Measurements from ENCODE around the gene HDHD5.
"Not testable (repeated sequence)": the region's sequence is repeated elsewhere in the genome, so short reads cannot be mapped to it uniquely, and the experiment has no call there.

HDHD5 gene

DNA sequence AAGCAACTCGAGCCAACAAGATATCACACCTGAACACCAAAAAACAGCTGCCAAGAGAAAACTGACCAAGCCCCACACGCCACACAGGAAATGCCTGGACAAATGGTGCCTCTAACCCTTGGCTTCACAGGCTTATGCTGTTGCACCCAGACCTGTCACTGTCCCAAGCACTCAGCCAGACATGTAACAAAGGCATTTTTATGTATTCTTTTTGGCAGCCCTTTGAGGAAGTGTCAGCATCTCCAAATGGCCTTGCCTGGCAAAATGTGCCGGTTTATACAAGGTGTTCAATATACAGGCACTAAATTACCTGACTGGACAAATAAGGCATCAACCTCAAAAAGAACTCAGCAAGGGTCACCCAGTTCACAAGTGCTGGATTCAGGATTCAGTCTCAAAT, 6.1 kb downstream of the HDHD5 start:
- no peak for ATAC-seq

DNA sequence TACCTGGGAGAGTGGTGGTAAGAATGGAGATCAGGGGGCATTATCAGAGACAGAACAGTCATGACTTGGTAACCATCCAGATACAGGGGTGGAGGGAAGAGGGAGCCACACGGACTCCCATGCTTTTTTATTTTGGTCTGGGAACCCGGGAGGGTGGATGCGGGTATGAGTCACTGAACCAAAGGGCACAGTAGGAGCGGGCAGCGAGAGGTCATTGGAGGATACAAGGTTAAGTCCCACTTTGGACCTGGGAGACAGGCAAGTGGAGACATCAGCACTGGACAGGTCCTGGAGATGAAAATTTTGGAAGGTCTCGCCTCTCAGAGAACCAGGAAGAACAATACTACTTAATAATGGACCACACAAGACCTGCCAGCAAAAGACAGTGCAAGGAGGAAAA, 6.7 kb downstream of the HDHD5 start:
- no peak for ATAC-seq

DNA sequence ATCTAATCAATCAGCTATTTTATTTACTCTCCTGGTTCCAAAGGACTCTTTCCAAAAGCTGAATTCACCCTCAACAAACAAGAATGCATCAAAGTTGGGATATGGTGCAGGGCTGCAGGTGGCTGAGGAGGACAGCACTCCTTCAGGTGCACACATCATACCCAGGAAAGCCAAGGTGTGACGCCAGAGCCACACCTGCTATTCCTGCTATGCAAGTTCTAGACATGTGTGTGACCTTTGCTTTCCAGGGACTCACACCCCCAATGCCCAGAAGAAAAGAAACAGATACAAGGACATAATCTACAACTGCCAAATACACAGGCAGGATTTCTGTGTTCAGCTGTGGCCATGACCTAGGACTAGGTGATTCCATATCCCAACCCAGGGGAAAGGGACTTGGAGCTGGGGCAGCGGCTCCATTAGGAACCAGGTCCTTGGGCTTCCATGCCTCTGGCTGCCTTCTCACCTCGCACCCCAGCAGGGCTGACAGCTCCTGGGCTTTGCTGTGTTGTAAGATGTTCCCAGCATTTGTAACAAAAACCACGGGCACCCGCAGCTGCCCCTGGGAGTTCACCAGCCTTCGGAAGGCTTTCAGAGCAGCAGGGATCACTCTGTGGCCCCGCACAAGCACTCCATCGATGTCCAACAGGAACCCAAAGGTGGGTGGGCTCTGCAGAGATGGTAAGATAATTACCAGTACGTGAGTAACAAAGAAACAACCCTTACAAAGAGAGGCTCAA, 9.8 kb downstream of the HDHD5 start:
- no peak for ATAC-seq

DNA sequence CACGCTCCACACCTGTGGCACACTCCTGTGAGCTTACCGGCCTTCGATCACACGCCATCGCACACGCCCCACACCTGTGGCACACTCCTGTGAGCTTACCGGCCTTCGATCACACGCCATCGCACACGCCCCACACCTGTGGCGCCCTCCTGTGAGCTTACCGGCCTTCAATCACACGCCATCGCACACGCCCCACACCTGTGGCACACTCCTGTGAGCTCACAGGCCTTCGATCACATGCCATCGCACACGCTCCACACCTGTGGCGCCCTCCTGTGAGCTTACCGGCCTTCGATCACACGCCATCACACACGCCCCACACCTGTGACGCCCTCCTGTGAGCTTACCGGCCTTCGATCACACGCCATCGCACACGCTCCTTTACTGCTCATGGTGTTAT, 11.6 kb downstream of the HDHD5 start:
- not testable (repeated sequence) for ATAC-seq

DNA sequence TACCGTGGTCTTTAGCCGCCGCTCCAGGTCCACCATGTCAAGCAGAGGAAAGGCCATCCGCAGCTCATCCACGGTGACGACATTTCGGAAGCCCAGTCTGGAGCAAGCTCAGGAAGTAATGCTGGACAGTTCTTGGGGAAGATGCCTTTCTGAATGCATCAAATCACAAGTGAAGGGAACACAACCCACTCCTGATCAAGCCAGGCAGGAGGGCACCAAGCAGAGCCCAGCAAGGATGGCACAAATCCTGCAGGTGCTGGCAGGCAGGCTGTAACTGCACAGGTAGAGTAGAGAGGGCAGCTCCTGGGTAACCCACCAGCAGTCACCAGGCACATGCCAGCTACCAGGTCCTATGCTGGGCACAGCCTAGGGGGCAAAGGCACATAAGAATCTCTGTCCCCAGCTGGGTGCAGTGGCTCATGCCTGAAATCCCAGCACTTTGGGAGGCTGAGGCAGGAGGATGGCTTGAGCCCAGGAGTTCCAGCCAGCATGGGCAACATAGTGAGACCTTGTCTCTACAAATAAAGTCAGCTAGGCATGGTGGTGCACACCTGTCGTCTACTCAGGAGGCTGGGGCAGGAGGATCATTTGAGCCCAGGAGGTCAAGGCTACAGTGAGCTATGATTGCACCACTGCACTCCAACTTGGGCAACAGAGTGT, 13.9 kb downstream of the HDHD5 start:
- no peak for ATAC-seq

DNA sequence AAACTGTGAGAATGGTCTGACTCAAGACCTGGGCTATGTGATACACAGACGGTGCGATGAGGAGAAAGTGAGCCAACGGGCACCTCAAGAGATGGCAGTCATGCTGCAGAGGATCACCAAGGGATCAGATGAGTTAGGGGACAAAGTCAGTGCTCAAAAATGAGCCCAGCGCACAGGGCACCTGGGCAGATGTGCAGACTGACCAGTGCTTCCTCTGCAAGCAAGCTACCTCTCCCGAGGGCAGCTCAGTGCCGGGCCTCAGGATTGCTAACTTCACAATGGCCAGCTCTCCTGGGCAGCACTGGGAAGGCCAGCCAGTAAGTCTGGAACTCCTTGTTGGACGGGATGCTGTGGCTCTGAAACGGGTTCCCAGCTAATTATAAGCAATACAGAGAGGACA, 15.3 kb downstream of the HDHD5 start:
- no peak for ATAC-seq

DNA sequence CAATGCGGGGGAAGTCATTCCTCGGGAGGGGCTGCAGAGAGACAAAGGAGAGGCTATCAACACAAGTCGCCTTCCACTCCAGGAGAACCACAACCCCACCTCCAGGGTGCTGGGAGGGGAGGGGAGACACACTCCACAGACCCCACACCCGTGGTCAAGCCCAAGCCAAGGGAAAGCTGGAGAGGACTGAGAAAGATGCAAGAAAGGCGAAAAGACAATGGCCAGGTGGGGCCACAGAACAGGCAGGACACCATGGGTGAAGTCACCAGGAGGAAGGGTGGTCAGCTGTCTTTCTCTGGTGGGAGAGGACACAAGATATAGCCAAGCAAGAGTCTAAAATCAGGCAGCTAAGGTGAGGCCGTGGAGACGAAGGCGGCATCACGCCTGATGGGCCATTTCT, 16.0 kb downstream of the HDHD5 start:
- no peak for ATAC-seq

DNA sequence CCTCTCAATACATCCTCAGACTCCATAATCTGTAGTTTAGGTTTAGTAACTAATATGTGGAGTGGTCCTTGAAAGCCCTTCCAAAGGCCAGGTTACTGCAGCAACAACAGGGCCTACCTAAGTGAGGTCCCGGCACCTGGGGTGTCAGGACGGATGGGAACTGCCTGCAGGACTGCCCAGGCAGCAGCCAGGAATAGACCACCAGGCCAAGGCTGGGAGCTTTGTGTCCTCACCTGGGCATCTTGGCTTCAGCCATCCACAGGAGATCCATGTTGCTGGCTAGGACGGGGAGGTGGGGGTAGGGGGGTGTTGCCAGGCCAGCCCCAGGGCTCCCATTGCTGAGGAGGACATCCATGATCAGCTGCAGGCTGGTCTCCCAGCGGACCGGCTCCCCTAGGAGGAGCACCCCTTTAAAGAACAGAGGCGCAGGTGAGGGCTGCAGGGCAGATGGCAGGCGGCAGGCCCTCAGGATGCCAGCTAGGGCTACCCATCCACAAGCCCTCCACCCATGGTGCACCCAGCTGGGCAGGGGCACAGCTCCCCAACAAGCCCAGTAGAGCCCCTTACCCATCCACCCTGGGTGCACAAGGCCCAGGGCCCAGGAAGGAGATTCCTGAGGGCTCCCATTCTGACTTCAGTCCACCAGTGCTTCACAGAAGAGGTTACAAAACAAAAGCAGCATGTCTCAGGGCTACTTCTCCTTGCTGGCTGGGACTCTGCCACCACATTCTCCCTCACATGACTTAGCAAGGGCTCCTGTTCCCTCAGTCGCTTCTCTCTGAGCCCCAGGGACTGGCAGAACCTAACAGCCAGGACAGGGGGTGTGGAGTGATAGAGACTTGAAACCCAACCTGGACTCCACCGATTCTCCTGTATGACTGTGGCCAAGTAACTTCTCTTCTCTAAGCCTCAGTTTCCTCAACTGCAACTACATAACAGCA, 18.0 kb downstream of the HDHD5 start:
- no peak for ATAC-seq

DNA sequence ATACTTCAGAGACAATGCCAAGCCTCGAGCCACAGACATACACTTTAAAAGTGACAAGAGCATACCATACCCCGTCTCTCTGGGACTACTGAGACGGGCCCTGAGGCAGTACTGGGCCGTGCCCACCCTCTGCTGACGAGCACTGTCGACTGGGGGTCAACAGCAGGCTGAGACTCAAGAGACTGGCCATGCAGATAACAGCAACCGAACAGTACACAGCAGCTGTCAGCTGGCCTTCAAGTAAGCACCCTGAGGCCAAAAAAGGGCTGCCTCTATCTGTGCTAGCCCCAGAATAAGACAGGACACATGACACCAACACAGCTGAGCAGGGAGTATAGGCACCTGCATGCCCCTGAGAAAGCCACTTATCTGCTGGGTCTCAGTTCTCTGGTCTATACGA, 19.1 kb downstream of the HDHD5 start:
- ATAC-seq = no peak

DNA sequence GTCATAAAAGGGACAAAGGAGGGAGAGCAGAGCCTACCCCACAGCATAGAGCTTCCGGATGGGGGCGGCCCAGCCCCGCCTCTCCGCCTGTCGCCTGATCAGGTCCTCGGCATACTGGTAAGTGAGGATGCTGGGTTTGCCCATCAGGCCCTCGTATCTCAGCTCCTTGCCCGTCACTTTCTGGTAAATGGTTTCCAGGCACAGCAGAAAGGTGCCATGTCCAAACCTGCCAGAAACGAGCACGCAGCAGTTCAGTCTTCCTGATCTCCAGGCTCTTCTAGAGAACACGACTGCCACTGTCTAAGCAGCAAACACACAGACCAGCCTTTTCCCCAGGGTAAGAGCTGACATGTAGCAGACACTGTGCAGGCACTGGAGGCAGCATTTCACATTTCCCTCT, 20.6 kb downstream of the HDHD5 start:
- ATAC-seq = no peak

DNA sequence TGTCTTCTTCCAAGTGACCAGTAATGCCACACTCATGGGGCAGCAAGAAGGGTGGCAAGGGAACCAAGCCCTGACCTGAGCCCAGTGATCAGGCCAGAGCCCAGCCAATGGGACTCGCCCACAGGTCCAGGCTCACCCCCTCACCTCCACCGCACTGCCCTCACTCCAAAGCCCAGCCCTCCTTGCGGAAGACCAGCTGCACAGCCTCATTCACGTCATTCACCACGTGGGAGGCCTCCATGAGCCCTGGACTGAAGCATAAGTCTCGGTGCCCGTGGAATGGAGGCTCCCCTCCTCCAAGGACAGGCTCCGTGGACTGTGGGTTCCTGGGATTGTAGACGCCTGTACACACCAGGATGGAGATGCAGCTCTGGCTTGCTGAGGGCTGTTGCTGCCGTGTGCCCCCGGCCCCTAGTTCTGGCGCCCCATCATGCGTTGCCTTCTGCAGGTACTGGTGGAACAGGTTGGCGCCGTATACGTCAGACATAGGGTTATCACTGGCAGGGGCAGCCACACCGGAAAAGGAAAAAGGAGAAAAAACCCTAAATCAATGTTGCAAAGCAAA, 21.1 kb downstream of the HDHD5 start:
- ATAC-seq = no peak

DNA sequence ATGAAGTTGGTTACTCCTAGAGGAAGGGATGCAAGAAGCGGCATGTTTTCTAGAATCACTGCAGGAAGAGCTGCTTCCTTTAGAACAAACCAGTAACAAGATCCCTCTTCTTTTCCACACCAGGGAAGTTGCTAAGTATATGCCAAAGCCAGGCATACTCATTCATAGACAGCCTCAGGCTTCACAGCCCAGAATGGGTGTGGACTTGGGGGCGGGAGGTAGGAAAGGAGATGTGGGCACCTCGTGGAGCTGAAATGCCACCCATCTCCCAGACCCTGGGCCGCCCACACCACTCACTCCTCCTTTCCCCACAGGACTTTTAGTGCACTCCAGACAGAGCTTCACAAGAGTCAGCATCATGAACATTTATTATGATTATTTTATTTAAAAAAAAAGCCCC, 21.9 kb downstream of the HDHD5 start:
- ATAC-seq = no peak

DNA sequence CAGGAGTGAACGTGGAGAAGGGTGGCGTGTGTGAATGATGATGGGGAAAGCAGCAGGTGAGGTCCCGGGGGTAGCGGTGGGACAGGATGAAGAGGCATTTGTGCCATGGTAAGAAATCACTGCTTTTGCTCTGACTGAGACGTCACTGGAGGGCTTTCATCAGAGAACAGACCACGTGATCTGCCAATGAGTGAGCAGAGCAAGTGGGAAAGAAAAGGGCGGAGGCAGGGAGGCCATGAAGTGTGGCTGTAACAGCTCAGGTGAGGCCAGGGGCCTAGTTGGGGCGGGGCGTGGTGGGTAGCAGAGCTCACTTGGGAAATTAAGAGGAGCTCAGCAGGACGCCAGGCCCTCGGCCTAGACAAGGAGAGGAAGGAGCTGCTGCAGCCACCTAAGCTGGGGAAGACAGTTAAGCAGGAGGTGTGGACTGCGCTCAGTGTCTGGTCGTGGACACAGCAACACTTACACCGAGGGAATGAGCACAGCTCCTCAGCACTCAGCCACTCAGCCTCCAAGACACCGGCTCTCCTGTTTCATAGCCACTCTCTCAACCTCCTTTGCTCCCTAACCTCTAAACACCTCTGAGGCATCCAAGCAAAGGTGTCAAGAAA, 23.8 kb downstream of the HDHD5 start:
- ATAC-seq = no peak

DNA sequence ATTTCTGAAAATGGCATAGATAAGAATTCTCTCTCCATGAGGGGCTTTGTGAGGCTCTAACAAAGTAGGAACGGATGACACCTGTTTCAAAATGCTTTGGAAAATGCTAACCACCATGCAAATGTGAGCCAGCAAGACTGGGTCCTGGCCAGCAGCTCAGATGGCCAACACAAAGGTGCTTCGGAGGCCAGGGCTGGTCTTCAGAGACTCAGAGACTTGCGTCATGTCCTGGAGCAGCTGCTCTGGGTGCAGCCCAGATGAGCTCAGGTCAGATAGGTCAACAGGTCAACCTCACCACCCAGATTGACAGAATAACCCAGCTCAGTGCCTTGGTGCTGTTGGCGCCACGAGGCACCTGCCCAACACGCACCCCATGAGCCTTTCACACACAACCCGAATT, 25.9 kb downstream of the HDHD5 start:
- ATAC-seq = no peak

DNA sequence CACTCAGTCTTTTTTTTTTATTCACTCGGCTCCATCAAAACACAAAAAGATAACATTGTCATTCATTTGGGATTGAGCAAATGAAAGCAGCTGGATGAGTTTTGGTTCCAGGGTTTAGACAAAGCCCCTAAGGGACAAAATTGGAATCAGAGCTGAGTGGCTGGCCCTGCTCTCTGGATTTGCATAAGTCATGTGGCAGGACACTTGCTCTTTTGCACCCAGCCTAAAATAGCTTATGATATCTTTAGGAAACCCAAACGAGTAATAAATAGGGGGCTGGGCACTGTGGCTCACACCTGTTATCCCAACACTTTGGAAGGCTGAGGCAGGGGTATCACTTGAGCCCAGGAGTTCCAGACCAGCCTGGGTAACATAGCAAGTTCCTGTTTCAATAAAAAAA, 27.0 kb downstream of the HDHD5 start:
- no peak for ATAC-seq

DNA sequence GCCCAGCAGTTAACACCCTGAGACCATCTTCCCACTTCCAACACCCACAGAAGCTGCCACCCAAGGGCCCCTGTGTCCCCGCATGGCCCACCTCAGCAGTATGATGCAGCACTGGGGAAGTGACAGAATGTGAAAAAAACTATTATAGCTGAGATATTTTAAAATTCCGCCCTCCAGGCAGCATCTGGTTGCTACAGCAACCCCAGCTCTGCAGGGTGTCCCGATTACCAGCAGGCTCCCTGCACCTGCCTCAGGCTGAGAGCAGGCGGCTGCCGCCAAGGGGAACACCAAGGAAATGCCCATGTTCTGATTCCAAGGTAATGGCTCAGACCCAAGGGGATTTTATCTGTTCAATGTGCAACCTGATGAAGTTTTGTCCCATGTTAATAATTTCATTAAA, 27.4 kb downstream of the HDHD5 start:
- ATAC-seq = no peak

DNA sequence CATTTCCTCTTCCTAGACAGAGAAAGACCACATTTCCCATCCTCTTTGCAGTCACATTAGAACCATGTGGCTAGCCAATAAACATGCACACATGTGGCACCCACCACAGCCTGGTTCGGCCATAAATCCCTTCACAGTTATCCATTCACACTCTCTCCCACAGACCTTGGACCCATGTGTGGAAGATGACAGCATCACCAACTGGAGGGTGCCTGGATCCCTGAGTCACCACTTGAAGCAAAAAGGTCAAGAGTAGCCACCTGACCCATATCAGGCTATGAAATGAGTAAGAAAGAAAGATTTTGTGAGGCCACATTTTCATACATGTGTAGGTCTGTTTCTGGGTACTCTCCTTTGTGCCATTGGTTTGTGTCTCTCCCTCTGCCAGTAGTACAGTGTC, 28.9 kb downstream of the HDHD5 start:
- ATAC-seq = no peak

DNA sequence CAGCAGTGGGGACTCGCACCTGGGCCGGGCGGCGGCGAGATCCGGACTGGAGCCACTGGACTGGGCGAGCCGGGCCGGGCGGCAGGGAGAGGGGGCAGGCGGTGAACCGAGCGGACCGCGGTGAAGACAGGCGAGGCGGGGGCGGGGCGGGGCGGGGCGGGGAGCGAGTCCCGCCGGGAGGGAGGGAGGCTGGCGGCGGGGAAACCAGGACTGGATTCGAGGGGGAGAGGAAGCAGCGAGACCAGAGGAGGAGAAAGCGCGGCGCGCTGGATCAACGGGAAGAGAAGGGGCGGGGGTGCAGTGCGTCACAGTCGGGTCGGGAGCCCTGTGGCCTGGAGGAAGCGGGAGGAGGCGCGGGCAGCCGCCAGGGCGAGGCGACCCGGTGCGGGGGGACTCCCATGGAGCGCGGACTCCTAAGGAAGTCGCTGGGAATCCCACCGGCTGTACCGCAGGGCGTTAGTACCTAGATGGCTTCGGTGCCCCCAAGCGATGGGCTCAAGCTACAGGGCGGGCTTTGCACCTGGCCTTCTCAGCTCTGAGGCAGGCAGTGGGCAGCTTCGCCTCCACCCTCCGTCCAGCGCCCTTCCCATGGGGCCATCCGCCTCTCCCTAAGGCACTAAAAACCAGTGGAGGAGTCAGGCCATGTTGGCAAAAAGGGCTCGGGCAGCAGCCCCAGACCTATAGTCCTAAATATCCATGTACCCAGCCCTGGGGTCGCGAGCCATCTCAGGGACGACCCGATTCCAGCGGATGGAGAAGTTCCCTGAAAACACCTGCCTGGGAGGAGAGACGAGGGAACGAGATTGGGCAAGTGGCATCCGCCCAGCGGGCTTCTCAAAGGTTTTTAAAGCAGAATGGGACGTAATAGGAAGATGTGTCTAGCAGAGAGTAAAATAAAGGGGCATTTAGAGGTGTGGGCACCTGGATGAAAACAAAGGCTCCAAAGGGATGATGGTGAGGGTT, 37.6 kb downstream of the HDHD5 start, which contains the start of gene TMEM121B:
TMEM121B (minus strand) TSS at position 128 of the 963 bp plus-strand sequence. CDS start 233 bp downstream, outside the sequence.
- no peak for ATAC-seq

DNA sequence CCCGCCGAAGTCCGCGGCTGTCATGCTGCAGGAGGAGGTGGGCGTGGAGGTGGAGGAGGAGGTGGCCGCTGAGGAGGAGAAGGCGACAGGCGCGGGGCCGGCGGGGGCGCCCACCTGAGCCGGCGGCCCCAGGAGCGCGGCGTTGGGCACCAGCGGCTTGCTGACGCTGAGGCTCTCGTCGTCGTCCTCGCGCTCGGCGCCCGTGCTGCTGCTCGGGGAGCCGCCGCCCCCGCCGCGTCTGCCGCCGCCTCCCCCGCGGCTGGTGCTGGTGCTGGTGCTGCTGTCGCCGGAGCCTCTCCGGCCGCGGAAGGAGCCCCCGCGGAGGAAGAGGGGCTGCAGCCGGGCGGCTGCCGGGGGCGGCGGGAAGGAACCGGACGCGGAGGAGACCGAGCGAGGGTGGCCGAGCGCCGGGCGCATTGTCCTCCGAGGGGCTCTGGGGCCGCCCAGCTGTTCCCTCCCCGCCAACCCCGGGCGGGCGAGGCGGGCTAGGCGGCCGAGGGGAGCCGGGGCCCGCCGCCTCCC, 38.3 kb downstream of the HDHD5 start:
- peak; percentile 14 to 27 for ATAC-seq

DNA sequence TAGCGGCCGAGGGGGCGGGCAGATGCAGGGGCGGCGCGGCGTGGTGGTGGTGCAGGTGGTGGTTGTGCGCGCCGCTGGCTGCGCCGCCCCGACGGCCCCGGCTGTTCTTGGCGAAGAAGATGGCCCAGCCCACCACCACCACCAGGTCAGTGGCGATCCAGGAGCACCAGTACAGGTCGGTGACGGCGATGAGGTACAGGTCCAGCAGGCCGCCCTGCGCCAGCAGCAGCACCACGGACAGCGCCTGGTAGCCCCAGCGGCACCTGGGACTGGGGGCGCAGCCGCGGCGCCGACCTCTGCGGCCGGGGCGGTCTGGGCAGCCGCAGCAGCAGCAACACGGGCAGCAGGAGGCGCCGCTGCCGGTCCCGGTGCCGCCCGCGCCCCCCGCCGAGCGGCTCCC, 38.8 kb downstream of the HDHD5 start:
- peak; percentile 45 to 52 for ATAC-seq

All from activated CD4-positive, CD25-positive, alpha-beta regulatory T cell treated with anti-CD3 and anti-CD28 coated beads, Interleukin-2, amount 50 U/mL, for 24 hours (primary cell).